ENCODE results near the gene ZNF862. TPM values are rescaled to one million over a fixed set of nuclear protein-coding genes. Genes with fewer than 3 reads are reported as not detected.

Gene ZNF862
- total RNA-seq, 1 donor from 2014 or later = 15.9 TPM

- Mint-ChIP-seq H3K27ac (ENCODE audit: unreplicated experiment) (no peak overlapping the region), H3K4me1 (ENCODE audit: low read depth) (no peaks in the 10 kb centered on the region), H3K27me3 (ENCODE audit: low read depth) (no peaks in the 10 kb centered on the region), H3K4me3 (ENCODE audit: unreplicated experiment) (no peak overlapping the region), H3K9me3 (ENCODE audit: low read depth) (no peaks in the 10 kb centered on the region), H3K36me3 (ENCODE audit: low read depth) (no peaks in the 10 kb centered on the region)
- no peak for TF ChIP-seq CTCF (IDR thresholded peaks at IDR 0.05)
- no peak for DNase-seq (ENCODE audit: low spot score)
Measured at GRCh38 chr7:149815121-149815520, 23.1 kb upstream of the ZNF862 start.

- no peak for TF ChIP-seq CTCF (IDR thresholded peaks at IDR 0.05)
- no peak overlapping the region for H3K4me3 Mint-ChIP-seq (ENCODE audit: unreplicated experiment)
- no peaks in the 10 kb centered on the region for H3K36me3 Mint-ChIP-seq (ENCODE audit: low read depth)
- no peak overlapping the region for H3K27ac Mint-ChIP-seq (ENCODE audit: unreplicated experiment)
- H3K27me3 Mint-ChIP-seq (ENCODE audit: low read depth) = no peaks in the 10 kb centered on the region
- peak; percentile 85 for DNase-seq (ENCODE audit: low spot score)
- H3K9me3 Mint-ChIP-seq (ENCODE audit: low read depth) = no peaks in the 10 kb centered on the region
- H3K4me1 Mint-ChIP-seq (ENCODE audit: low read depth) = no peaks in the 10 kb centered on the region
Measured at GRCh38 chr7:149815661-149816266, 22.4 kb upstream of the ZNF862 start.

- Mint-ChIP-seq H3K4me1 (ENCODE audit: low read depth) (no peaks in the 10 kb centered on the region), H3K27me3 (ENCODE audit: low read depth) (no peaks in the 10 kb centered on the region), H3K27ac (ENCODE audit: unreplicated experiment) (no peak overlapping the region), H3K36me3 (ENCODE audit: low read depth) (no peaks in the 10 kb centered on the region), H3K4me3 (ENCODE audit: unreplicated experiment) (no peak overlapping the region), H3K9me3 (ENCODE audit: low read depth) (no peaks in the 10 kb centered on the region)
- TF ChIP-seq CTCF (IDR thresholded peaks at IDR 0.05) = no peak
- DNase-seq (ENCODE audit: low spot score) = peak; percentile 90
Measured at GRCh38 chr7:149816267-149816751, 21.9 kb upstream of the ZNF862 start.

- Mint-ChIP-seq H3K27ac (ENCODE audit: unreplicated experiment) (no peak overlapping the region), H3K4me3 (ENCODE audit: unreplicated experiment) (no peak overlapping the region), H3K27me3 (ENCODE audit: low read depth) (no peaks in the 10 kb centered on the region), H3K36me3 (ENCODE audit: low read depth) (no peaks in the 10 kb centered on the region), H3K4me1 (ENCODE audit: low read depth) (no peaks in the 10 kb centered on the region), H3K9me3 (ENCODE audit: low read depth) (no peaks in the 10 kb centered on the region)
- TF ChIP-seq CTCF (IDR thresholded peaks at IDR 0.05) = no peak
- DNase-seq (ENCODE audit: low spot score) = peak; percentile 59
Measured at GRCh38 chr7:149816794-149817193, 21.4 kb upstream of the ZNF862 start.

- no peaks in the 10 kb centered on the region for H3K27me3 Mint-ChIP-seq (ENCODE audit: low read depth)
- H3K27ac Mint-ChIP-seq (ENCODE audit: unreplicated experiment) = no peak overlapping the region
- H3K4me3 Mint-ChIP-seq (ENCODE audit: unreplicated experiment) = no peak overlapping the region
- DNase-seq (ENCODE audit: low spot score) = peak; percentile 74
- no peaks in the 10 kb centered on the region for H3K9me3 Mint-ChIP-seq (ENCODE audit: low read depth)
- no peaks in the 10 kb centered on the region for H3K36me3 Mint-ChIP-seq (ENCODE audit: low read depth)
- no peaks in the 10 kb centered on the region for H3K4me1 Mint-ChIP-seq (ENCODE audit: low read depth)
- TF ChIP-seq CTCF (IDR thresholded peaks at IDR 0.05) = no peak
Measured at GRCh38 chr7:149817301-149817771, 20.8 kb upstream of the ZNF862 start.
